HG03025 (cell line): ENCODE data around the gene CASQ2.
A peak's percentile ranks its signal among the peaks of the same experiment; 100 is the strongest.

Source experiments
- ATAC-seq: cut with Tn5 transposase; IDR thresholded peaks from one replicate; pipeline ENCODE4 v1.9.1; 2021; ENCODE audit warnings: mild to moderate bottlenecking, moderate library complexity; ENCODE audit not compliant: unreplicated experiment, low FRiP score

The CASQ2 gene

DNA sequence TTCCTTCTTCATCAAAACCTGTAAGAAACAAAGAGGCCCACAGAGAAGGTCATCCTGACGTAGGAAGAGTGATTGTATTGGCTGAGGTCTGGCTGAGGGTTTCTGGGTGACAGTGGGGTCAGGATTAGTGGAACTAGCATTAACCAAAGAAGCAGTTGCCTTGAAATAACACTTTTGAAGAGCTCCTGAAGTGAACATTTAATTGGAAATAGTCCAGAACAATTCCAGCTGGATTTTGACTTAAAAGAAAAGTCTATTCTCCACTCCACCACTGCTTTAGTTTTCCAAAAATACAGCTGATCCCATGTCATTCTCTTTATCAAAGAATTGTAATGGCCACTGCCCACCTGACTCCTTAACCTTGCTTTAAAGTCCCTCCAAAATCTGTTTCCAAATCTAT lies 27.7 kb downstream of the CASQ2 start:
- no peak for ATAC-seq

DNA sequence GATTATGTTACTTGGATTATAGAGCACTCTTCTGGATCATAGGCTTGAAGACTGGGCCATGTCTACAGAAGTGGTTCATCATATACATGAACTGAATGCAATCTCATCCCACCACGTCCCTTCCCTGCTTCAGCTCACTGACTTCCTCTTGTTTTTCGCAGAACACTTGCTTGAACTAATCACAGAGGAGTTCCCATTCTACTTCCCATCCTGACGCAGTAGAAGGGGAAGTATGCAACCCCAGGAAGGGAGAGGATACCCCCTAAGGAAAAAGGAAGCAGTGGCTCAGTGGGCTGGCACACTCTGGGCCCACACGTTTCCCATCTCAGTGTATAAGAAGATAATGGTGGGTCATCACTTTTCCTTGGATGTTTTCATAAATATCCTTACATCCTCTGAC lies 36.2 kb downstream of the CASQ2 start:
- no peak for ATAC-seq

GRCh38 chr1:115729756-115730155 lies 38.8 kb downstream of the CASQ2 start:
- ATAC-seq, result peak; percentile 96

GRCh38 chr1:115728341-115728740 lies 40.2 kb downstream of the CASQ2 start:
- no peak for ATAC-seq

- ATAC-seq, result no peak
Measured at GRCh38 chr1:115727706-115728249, 40.7 kb downstream of the CASQ2 start.

DNA sequence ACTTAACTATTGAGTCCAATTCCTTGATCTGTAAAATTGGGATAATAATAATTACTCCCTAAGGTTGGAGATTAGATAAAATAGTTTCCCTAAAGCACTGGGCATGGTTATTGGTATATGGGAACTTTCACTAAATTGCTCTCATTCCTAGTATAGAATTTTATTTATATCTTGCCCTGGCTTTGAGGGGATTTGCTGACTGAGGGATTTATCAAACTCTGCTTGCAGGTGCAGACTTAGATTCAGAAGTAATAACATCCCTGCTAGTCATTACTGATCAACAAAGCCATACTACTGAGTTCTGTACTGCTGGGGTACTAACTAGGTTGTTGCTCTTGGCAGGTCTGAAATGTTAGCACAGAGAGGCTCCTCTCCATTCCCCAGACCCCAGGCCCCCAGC lies 41.9 kb downstream of the CASQ2 start:
- ATAC-seq, result no peak

GRCh38 chr1:115726161-115726560 lies 42.4 kb downstream of the CASQ2 start:
- ATAC-seq, result no peak

- ATAC-seq, result no peak
Measured at GRCh38 chr1:115725600-115725999, 42.9 kb downstream of the CASQ2 start.

DNA sequence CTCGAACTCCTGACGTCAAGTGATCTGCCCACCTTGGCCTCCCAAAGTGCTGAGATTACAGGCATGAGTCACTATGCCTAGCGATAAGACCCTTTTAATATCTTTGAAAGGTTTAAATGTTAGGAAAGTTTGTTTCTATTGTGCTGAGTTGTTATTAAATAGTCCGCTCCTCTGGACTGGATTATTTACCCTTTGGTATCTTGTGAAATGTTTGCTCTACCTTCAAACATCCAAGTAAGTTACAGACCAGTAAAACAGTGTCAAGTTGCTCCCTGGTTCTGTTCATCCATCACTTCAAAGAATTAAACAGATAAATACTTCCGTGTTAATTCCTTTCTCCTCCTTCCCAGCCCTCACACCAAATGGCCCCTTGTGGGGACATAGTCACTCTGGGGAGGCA lies 44.8 kb downstream of the CASQ2 start:
- ATAC-seq, result no peak

DNA sequence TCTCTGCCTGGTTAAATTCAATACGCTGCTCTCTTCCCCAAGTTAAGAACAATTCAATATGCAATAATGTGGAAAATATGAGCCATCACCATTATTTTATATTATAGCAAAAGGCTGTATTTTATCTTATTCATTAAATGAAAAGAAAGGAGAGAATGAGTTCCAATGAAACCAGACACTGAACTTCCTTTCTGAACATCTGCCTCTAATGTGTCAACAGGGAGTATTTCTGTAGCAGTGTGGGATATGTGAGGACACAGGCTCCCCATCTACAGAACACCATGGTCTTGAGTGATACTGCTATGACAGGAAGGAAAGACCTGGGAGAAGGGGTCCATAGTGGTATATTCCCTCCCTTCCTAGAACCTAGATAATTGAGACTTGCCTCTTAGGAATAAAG lies 46.3 kb downstream of the CASQ2 start:
- no peak for ATAC-seq

- ATAC-seq, result no peak
Measured at GRCh38 chr1:115719285-115719684, 49.2 kb downstream of the CASQ2 start.

GRCh38 chr1:115718011-115718754 lies 50.3 kb downstream of the CASQ2 start:
- no peak for ATAC-seq

DNA sequence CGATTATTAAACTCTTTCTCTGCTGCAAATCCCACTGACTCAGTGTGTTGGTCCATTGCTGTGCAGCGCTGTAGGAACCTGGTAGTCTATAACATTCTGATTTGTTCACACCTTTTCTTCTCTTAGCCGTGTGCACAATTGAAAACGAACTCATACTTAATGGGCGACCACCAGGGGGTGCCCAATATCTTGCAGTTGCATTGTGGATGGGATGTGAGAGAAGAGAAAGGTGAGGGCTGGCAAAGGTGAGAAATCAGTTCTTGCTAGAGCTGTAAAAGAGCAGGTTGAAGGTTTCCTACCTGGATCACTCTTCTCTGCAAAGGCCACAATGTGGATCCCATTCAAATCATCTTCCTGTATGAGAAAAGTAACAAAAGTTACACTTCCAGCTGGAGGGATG lies 51.0 kb downstream of the CASQ2 start:
- no peak for ATAC-seq

GRCh38 chr1:115714572-115715141 lies 53.9 kb downstream of the CASQ2 start:
- no peak for ATAC-seq

- no peak for ATAC-seq
Measured at GRCh38 chr1:115713906-115714305, 54.6 kb downstream of the CASQ2 start.

DNA sequence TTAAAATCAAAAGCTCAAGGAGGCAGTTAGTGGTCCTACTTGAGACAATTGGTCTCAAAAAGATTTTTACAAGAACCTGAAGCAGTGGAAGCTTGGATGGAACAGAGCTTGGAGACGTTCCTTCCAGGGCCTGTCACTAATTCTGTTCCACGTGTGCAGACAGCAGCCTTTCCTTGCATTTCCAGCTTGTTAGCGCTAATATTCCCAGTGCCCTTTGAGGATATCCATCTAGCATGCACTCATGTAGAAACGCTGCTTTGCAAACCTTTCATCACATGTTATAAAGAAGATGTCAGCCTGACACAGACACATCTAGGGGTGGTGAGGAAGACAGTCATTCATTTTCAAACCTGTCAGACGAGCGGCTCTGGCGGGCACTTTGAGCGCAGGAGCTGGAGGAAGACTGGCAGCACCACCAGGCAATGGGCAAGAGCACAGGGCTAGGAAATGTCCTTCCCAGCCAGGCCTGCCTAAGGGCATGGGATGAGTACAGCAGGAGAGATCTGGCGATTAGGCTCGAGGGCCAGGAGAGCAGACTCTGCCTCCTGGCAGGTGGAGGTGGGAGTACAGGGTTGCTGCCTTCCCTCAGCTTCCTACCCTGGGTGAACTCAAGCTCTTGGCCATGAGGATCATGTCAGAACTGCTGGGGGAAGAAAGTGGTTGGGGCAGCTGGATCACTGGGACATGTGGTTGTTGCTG lies 55.5 kb downstream of the CASQ2 start:
- ATAC-seq, result no peak

DNA sequence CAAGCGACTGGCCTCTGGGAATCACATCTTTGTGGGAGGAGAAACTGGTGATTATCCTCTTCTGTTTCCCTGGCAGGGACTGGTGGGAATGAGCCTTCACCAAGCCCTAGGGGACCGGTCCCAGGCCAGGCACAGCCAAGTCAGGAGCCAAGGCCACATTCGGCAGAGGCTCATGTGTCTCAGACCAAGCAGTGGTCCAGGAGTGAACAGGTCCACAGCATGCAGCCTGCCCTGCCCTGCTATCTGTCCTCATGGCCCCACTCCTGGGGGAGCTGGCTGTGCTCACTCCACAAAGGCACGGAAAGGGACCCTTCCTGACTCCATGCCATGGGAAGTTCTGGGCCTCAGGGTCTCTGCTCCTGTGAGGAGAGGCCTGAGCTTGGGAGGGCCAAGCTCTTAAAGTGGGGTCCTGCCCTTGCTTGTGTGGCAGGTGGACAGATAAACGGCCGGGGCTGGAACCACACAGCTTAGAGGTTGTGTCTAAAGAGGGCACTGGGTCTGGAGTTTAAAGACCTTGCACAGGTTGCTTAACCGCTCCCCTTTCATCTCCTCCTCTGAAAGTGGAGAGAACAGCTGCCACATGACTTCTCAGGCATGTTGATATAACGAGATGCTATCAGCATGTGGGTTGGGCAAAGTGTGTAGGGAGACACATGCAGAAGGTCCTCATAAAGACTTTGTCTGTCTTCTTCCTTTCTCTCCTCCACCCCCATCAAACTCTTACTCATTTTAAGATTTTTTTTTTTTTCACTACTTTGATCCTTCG lies 57.5 kb downstream of the CASQ2 start:
- ATAC-seq, result no peak

DNA sequence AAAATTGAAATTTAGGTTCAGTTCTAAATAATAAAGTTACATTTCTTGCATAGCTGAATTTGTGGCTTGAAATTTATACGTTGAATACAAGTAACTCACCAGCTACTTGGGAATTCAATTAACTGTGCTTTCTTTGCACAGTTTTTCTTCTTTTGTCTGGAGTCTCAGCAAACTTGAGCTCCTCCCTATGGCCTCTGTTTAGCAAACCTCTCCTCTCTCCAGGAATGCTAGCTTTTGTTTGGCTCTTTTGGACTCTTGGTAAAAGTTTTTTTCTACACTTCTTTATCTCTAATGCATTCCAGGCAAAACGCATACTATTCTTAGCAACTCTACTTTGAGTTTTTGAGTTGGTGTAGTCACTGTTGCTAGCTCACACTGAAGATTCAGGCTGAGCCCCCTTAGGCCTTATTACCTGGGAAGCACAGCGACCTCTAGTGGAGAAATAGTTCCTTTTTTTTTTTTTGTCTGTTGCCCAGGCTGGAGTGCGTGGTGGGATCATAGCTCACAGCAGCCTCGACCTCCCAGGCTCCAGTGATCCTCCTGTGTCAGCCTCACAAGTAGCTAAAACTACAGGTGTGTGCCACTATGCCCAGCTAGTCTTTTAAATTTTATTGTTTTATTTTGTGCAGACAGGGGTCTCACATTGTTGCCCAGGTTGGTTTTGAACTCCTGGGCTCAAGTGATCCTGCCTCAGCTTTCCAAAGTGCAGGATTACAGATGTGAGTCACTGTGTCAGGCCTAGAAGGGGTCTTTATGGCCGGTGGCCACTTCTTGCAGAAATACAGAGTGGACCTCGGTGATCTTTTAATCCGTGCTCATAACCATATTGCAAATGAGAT lies 61.7 kb downstream of the CASQ2 start:
- no peak for ATAC-seq

GRCh38 chr1:115705963-115706362 lies 62.6 kb downstream of the CASQ2 start:
- ATAC-seq, result no peak
